ENCODE measurements around the gene H2AZ2. TPM values are rescaled to one million over a fixed set of nuclear protein-coding genes. Genes with fewer than 3 reads are reported as not detected.

H2AZ2 gene
- total and polyA plus RNA-seq, 2 of the 4 experiments (the other 2 are of a cell fraction): 156 to 162 TPM

DNA sequence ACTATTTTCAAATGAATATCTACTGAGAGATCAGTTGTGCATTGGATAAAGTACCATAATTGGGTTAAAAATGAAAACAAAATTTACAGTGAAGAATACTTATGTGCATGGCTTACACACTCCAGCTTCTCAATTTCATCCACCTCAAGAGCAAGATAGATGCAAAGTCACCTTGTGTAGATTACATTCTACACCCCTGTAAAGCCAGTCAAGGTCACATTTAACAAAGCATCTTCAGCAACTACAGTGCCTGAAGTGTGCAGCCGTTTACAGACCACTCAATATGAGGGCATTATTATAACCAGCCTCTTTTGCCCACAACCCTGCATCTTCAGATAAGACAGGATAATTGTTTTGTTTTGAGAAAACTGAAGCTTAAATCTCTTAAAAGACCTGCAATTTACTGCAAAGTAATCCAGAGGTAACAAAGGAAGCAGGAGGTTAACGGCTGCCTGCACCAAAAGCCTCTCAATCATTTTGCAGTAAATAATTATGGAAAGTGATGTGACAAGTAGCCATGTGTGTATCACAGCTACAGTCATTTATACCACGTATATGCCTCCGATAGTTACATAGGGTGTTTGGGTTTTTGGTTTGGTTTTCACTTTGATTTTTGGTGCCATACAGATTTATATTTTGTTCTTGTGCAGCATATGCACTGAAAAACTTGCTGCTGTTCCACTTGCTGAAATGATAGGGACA, 32.6 kb upstream of the H2AZ2 start:
- Histone ChIP-seq H2BK20ac (ENCODE audit: low read depth, low read length) (no peak overlapping the region; the same call in 1 of the 2 replicates), H2AK5ac (ENCODE audit: low read depth, low read length) (peak overlapping the region; percentile 15; the same call in 1 of the 2 replicates), H4K5ac (ENCODE audit: low read depth, low read length) (no peak overlapping the region), H3K27ac (ENCODE audit: insufficient read depth, low read length) (0 out of 2 replicates have a peak overlapping the region, but pooled peaks have one; percentile 31), H2BK15ac (ENCODE audit: low read depth, low read length) (no peak overlapping the region; the same call in 2 of the 3 replicates), H3K4me2 (ENCODE audit: low read depth, low read length) (peak overlapping the region; percentile 93), H3K9ac (ENCODE audit: low read depth, low read length) (peak overlapping the region; percentile 40; the same call in 1 of the 2 replicates), H2AK9ac (replicated peaks; ENCODE audit: low read depth, low read length, poor library complexity) (no peak overlapping the region), H3K79me1 (ENCODE audit: low read depth in 1 of 2, low read length in 2 of 2) (peaks cover 2 to 26% of the 10 kb centered on the region in 2 experiments; a peak in 3 of 4 replicates), H3K27me3 (ENCODE audit: control insufficient read depth, insufficient read depth, low read length) (no peaks in the 10 kb centered on the region), H3K18ac (ENCODE audit: low read depth, low read length) (peak overlapping the region; percentile 49; the same call in 1 of the 2 replicates), H3K4ac (ENCODE audit: low read depth, low read length) (peak overlapping the region; percentile 73; the same call in 1 of the 2 replicates), H2BK5ac (ENCODE audit: low read depth, low read length, poor library complexity, severe bottlenecking) (peak overlapping the region; percentile 84), H3K56ac (ENCODE audit: extremely low read depth, insufficient read depth, low read length) (no peak overlapping the region), H3K4me3 (ENCODE audit: insufficient read depth, low read depth, low read length) (peak overlapping the region; percentile 61), H4K91ac (ENCODE audit: insufficient read depth, low read depth, low read length) (no peak overlapping the region), H3K9me1 (ENCODE audit: insufficient read depth, low read length) (no peaks in the 10 kb centered on the region), H3K23ac (ENCODE audit: low read depth, low read length) (peak overlapping the region; percentile 79; the same call in 1 of the 2 replicates), H3K4me1 (ENCODE audit: control insufficient read depth, insufficient read depth, low read length) (peaks cover 11% of the 10 kb centered on the region), H3K9me3 (ENCODE audit: control insufficient read depth, insufficient read depth, low read length) (no peaks in the 10 kb centered on the region), H4K20me1 (ENCODE audit: insufficient read depth, low read length) (peaks cover 37% of the 10 kb centered on the region), H2BK120ac (ENCODE audit: low read depth, low read length) (no peak overlapping the region), H4K8ac (ENCODE audit: low read depth in 2 of 2, low read length in 2 of 2) (peak overlapping the region in 1 of 2 experiments; percentile 39; a peak in 2 of 4 replicates), H2AFZ (replicated peaks; ENCODE audit: low read length, poor library complexity) (no peak overlapping the region), H3K14ac (replicated peaks; ENCODE audit: low read depth, low read length) (peak overlapping the region; percentile 67), H3K36me3 (ENCODE audit: control insufficient read depth, insufficient read depth, low read length) (peaks cover 12% of the 10 kb centered on the region)
- dilution Hi-C loops (cut with HindIII; ENCODE audit: low sequenced_read_pairs, unreplicated experiment) (no loop called here), intact Hi-C loops (cut with micrococcal nuclease) (loop anchor here (5.0 kb wide), 1 partner anchor 232 kb away; the partner anchor contains the start of gene TBRG4), in situ Hi-C loops (cut with MboI; ENCODE audit: low sequenced_read_pairs) (no loop called here)
- no peak for DNase-seq
- ATAC-seq (ENCODE audit: low read depth): no peak
- TF ChIP-seq, protein P1, sequence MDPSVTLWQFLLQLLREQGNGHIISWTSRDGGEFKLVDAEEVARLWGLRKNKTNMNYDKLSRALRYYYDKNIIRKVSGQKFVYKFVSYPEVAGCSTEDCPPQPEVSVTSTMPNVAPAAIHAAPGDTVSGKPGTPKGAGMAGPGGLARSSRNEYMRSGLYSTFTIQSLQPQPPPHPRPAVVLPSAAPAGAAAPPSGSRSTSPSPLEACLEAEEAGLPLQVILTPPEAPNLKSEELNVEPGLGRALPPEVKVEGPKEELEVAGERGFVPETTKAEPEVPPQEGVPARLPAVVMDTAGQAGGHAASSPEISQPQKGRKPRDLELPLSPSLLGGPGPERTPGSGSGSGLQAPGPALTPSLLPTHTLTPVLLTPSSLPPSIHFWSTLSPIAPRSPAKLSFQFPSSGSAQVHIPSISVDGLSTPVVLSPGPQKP (IDR thresholded peaks at IDR 0.05; ENCODE audit: borderline replicate concordance, low read depth, low read length): no peak
- TF ChIP-seq BHLHE40 (IDR thresholded peaks at IDR 0.05; ENCODE audit: low read depth, low read length) (no peak), MAZ (IDR thresholded peaks at IDR 0.05; ENCODE audit: borderline replicate concordance, low read depth, low read length) (no peak), POLR2A (IDR thresholded peaks at IDR 0.05; ENCODE audit: low read depth, low read length) (no peak)
- TF ChIP-seq, protein P2, sequence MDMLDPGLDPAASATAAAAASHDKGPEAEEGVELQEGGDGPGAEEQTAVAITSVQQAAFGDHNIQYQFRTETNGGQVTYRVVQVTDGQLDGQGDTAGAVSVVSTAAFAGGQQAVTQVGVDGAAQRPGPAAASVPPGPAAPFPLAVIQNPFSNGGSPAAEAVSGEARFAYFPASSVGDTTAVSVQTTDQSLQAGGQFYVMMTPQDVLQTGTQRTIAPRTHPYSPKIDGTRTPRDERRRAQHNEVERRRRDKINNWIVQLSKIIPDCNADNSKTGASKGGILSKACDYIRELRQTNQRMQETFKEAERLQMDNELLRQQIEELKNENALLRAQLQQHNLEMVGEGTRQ (IDR thresholded peaks at IDR 0.05; ENCODE audit: low read depth, low read length): no peak
- BruUV-seq (replicated peaks): TSS peak; percentile 0
- no CpG with 5 or more reads among the region's 4 CpGs for WGBS, 2 experiments (ENCODE audit: extremely low coverage in 2 of 2, insufficient read length in 1 of 2)
- ChIA-PET CTCF (interaction anchor here (1.4 kb wide), 1 partner anchor 292 kb away, joined by 4 read pairs; no protein-coding TSS in a partner anchor), POLR2A (ENCODE audit: unreplicated experiment) (interaction anchor here (0.6 kb wide), 1 partner anchor 9 kb away, joined by 7 read pairs; no protein-coding TSS in a partner anchor)
